Cerebellar nuclear complex (tissue), 1 donor: ENCODE results near the gene SNIP1.
"Not testable (repeated sequence)": the region's sequence is repeated elsewhere in the genome, so short reads cannot be mapped to it uniquely, and the experiment has no call there.

Source experiments
- DNase-seq, 2 experiments: peaks; one replicate each; lab custom pipeline; 2025; lab: John Stamatoyannopoulos, UW

The SNIP1 gene

DNA sequence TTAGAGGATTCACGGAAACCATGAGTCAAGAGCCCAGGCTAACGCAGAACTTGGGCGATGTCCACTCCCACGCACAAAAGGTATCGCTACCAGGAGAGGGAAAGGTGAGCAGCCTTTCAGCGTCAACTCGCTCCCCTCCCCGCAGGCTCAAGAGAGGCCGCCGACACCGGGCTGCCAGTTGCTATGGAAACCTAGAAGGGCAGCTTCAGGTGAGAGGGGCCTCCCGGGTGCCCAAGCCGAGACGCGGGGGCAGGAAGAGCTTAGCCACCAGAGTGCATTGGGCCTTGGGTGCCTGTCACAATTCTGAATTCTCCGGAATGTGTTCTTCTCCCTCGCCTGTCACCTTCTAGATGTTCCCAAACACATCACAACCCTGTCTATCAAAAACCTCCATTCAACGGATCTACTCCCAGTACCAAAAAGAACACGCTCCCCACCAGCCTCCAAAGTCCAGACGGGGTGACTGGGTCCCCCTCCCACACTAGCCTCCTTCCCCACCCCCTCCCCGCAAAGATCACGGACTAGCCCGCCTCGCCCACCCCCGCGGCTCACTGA, 40.2 kb downstream of the SNIP1 start:
- peak in 1 of 2 experiments; percentile 15 for DNase-seq

DNA sequence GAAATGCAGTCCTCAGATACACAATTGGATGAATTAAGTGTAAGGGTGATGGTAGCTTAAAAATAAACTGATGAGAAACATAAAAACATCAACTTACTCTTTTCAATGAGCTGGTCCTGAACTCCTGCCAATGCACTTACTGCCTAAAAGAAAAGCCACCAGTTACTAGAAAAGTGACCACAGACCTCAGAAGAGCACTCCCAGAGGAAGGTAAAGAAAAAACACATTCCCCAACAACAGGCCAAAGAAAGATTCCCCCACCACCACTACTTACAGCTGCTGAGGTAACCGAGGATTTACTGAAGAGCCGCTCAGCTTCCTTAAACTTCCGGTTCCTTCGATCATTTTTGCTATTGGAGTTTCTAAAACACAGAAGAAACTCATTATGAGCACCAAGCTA, 44.9 kb downstream of the SNIP1 start:
- DNase-seq: no peak

DNA sequence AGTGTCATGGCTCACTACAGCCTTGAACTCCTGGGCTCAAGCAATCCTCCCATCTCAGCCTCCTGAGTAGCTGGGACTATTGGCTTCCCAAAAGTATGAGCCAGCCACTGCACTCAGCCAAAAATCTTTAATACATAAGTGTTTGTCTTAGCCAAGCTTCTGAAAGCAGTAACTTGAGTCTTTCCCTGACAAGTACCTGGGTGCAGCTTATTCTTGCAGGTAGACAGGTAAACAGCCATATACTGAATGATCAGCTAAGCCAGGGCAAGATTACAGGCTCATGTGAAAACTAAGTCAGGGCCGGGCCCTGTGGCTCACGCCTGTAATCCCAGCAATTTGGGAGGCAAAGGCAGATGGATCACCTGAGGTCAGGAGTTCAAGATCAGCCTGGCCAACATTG, 47.4 kb downstream of the SNIP1 start:
- DNase-seq: no peak

DNA sequence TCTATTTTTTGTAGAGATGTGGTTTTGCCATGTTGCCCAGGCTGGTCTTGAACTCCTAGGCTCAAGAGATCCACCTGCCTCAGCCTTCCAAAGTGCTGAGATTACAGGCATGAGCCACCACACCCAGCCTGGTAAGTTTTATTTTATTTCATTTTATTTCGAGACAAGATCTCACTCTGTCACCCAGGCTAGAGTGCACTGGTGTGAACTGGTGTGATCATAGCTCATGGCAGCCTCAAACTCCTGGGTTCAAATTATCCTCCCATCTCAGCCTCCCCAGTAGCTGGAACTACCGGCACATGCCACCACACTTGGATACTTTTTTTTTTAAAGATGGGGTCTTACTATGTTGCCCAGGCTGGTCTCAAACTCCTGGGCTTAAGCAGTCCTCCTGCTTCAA, 51.3 kb downstream of the SNIP1 start:
- DNase-seq: not testable (repeated sequence)

DNA sequence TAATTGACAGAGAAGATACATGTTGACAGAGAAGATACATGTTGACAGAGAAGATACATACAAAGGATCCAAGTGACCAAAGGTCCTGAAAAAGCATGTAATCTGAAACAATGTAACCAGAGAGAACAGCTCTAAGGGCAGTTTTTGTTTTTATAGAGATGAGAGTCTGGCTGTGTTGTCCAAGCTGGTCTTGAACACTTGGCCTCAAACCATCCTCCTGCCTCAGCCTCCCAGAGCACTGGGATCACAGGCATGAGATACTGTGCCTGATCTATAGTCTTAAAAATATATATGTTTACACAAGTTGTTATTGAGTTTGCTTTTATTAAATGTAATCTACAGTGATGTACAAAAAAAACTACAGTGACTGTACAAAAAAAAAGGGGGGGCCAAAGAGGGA, 52.0 kb downstream of the SNIP1 start:
- DNase-seq: no peak

DNA sequence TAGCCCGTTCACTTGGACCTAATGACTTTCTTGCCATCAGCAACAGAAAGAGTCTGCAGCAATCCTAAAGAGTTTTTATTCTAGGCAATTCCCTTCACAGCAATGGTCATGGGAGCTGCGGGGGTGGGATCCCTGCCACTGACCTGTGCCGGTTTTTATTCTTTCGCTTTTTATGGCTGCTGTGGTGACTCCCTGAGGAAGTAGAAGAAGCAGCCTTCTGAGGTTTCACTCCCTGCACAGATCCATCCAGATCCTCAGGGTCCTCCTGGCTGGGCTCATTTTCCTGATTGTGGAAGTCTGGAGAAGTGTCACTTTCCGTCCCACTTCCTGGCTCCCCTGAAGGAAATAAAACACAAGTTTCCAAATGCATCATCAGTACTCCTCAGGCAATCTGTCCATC, 52.4 kb downstream of the SNIP1 start:
- DNase-seq: no peak

DNA sequence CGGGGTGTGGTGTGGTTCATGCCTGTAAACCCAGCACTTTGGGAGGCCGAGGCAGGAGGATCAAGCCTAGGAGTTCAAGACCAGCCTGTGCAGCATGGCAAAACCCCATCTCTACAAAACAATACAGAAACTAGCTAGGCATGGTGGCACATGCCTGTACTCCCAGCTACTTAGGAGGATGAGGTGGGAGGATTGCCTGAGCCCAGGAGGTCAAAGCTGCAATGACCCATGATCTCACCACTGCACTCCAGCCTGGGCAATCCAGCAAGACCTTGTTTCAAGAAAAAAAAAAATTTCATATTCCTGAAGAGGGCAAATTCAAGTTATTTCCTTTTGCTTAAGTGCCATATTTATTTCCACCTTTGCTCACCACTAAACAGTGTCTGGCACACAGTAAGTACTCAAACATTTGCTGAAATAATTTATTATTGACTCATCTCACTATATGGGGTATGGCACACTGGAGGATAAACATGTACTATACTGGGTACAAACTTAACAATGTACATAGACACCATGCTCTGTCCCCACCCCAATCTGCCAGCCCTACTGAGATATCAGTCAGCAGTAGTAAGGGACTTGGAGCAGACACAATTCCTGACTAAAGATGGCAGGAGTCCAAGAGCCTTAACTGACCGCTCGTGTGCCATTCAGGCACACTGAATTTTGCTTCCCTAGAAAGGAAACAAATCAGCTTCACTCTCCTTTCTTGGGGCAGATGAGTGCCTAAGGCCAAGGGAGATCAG, 55.0 kb downstream of the SNIP1 start:
- no peak for DNase-seq

DNA sequence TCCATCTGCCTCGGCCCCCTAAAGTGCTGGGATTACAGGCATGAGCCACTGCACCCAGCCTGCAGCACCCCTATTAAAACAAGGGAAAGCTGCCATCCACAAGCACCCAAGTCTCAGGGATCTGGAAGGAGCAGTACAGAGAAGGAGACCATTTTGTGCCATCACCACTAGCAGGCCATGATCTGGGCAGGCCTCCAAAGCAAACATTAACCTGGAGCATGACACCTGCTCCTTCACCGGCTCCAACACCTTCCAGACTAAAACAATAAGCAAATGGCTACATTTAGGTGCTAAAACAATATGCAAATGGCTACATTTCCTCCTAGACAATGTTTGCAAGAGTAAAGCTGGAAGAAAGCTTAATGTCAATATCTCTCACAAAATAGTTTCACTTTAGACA, 56.3 kb downstream of the SNIP1 start:
- DNase-seq: no peak

DNA sequence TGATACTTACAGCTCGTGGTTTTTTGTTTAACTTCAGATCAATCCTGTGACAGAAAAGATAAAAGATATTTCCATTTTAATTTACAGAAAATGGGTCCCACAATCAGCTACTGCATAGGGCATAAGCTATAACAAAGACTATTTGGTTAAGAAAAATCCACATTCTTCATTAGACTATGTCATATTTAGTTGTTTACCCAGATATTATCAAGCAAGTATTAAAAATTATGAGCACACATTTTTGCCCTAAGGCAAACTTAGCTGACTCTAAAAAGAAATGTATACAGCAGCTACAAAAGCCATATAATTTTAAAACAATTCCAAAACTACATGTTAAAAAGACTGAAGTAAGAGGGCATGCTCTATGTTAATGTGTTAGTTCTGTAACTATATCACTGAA, 58.2 kb downstream of the SNIP1 start:
- no peak for DNase-seq

DNA sequence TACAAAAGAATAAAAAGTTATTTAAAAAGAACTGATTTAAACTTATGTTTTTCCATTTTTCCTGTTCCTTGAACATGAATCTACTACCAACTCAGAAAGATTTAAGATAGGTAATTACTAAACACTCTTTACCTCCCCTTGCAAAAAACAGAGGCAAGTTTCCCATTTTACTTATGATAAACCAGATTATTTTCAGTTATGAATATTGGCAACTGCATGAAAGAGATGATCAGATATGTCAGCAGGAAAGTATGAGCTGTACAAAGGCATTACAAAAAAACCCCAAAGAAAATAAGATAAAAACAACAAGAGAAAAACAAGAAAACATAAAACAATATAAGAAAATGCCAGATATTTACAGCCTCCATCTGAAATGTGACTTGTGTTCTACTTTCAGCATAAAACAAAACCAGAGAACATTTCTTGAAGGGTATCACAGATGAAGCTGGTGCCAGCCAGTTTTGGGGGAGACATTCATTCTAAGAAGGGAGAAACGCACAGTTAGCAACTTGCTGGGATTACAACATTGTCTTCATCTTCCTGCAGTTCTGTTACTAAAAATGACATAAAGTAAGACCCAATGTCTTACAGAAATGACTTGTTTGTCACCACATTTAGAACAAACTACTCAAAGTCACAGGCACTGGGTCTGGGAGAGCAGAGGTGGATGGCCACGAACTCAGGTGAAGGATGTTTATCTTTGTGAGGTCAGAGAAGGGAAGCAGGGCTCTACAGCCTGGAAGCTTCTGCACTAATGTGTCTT, 60.6 kb downstream of the SNIP1 start:
- DNase-seq: no peak

DNA sequence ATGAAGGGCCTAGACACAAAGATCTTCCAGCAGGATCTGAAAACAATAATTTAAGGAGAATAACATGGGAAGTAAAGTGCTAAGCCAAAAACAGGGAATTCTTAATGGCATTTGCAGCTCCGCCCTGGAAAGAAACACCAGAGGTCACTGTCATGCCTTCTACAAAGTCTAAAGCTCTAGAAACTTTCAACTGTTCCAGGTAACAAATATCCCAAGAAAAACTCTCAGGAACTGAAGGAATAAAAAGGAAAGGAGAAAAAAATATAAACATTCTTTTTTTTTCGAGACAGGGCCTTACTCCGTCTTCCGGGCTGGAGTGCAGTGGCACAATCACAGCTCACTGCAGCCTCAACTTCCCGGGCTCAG, 66.5 kb downstream of the SNIP1 start:
- DNase-seq: no peak

DNA sequence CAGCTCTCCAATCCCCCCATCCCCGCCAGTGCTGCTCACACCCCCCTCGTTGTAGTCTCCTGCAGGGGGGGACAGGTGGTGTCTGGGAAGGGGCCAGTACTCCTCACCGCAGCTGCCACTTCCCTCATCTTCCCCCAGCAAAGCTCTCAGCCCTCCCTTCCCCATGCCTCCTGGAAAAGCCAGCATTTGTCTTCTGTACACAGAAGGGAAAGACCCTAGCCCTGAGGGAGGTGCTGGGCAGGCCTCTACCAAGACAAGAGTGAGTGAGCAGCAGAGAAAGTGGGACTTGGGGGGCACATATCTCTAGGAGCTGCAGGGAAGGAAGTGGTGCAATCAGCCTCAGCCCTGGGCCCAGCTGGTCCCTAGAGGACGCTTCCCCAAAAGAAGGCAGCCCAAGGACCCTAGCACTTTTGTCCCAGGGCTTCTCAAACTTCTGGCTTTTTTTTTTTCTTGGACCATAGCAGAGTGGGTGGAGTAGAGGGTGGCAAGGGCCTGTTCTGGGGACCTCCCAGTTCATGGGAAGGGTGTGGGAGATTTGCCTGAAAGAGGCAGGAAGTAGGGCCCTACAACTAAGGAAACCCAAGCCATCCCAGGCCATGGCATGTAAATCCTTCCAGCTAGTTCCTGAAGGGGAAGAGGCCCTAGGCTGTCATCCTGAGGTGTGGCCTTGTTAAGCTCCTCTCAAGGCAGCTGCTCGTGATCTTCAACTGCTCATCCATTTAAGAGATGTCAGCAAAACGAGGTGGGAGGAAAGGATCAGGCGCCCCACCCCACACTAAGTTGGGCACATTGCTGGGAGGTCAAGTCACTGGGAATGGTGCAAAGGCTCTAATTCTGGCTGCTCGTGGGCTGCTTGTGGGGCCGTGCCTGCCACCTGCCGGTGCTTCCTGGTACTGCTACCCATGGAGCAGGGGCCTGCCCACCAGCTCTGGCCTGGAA, 67.1 kb downstream of the SNIP1 start:
- no peak for DNase-seq

DNA sequence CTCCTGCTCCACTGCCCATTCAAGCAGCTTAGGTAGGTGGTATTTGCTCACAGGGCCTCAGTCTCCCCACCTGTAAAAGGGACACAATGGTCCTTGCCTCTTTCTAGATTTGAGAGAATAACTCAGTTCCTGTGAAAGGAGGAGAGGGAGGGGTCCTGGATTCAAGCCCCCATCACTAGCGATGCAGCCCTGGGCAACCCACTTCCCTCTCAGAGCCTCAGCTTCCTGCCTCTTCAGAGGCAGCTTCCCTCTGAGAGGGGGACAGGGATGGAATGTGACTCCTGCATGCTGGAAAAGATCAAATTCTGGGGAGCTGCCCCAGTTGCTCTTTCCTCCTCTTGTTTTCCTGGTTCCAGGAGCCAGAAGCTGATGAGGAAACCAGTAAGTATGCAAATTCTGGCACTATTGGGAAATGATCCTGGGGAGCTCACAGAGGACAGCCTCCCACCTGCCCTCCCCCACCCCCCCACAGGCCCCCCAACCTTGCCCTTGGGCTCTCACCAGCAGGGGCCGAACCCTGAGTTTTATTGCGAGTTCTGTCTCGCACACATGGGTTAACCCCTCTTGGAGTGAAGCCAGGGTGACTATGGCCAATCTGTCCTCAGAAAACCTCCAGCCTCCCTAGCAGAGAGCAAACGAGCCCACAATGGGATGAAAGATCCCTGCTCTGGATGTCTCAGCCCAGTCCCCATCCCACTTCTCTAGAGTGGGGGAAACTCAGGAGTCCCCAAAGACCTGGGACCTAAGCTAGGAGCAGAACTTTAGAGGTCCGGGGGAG, 68.0 kb downstream of the SNIP1 start:
- no peak for DNase-seq
